Naive thymus-derived CD8-positive, alpha-beta T cell (primary cell): ENCODE measurements around the gene PSMD14. TPM values are rescaled to one million over a fixed set of nuclear protein-coding genes. Genes with fewer than 3 reads are reported as not detected.

ENCODE experiments used
- polyA plus RNA-seq, 3 donors: library from polyadenylated mRNA; unstranded; fragments of 300-500 nt; fragmentation: Illumina TruSeq; gene quantifications; one replicate each; pipeline ENCODE4 v1.2.3, GENCODE V29; 2021
- total RNA-seq, 8 experiments: library from RNA in 2 of 8; stranded (reverse) in 2 of 8; gene quantifications; one replicate each; pipeline ENCODE4 v1.2.3 and lab custom pipeline; 2021 to 2026

PSMD14 gene
- total and polyA plus RNA-seq, 5 experiments from 2014 or later: 17.5 to 55.6 (median 44.0) TPM

Other genes starting within 250 kb of the PSMD14 start
- gene TANK, start 148.0 kb upstream of the PSMD14 start, total RNA-seq: 10 to 100 TPM; 59.5 to 65.8 TPM
- 10 to 100 TPM; 32.7 to 43.8 (median 34.7) TPM for gene TANK, start 148.0 kb upstream of the PSMD14 start, polyA plus RNA-seq
- gene TBR1, start 107.9 kb downstream of the PSMD14 start, total RNA-seq: not detected
- not detected for gene TBR1, start 107.9 kb downstream of the PSMD14 start, polyA plus RNA-seq